GM19372 (cell line): ENCODE measurements around the gene AGPS.

Source experiments
- ATAC-seq: cut with Tn5 transposase; IDR thresholded peaks from one replicate; pipeline ENCODE4 v1.9.1; 2021; ENCODE audit warnings: mild to moderate bottlenecking, low read depth, moderate library complexity; ENCODE audit not compliant: unreplicated experiment

Gene AGPS

DNA sequence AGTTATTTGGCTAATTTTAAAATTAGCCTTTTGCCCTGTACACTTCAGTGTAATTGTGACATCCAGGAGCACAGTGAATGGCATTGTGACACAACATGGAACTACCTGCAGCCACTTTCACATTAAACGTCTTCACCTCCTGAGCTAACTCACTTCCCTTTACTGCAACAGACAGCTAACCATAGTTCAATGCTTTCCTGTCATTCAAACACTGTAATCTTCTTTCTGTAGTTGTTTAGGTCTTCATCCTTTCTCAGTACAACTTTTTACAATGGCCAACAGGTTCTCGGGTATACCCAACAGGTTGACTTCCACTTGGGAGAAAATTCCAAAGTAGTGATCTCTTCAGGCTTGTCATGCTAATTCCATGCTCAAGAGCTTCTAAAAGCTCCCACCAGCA, 8.6 kb upstream of the AGPS start:
- ATAC-seq, result no peak

DNA sequence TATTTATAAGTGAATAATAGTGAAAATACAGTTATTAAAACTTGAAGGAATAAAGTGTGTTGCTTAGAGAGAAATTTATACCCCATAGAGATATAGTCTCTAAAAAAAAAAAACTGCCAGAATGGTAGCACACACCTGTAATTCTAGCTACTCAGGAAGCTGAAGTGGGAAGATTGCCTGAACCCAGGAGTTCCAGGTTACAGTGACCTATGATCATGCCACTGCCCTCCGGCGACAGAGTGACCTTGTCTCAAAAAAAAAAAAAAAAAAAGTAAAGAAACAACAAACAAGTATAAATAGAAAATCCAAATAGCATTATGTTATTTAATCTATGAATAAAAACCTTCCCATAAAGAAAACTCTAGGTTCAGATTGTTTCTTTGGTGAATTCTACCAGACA, 7.4 kb upstream of the AGPS start:
- no peak for ATAC-seq

DNA sequence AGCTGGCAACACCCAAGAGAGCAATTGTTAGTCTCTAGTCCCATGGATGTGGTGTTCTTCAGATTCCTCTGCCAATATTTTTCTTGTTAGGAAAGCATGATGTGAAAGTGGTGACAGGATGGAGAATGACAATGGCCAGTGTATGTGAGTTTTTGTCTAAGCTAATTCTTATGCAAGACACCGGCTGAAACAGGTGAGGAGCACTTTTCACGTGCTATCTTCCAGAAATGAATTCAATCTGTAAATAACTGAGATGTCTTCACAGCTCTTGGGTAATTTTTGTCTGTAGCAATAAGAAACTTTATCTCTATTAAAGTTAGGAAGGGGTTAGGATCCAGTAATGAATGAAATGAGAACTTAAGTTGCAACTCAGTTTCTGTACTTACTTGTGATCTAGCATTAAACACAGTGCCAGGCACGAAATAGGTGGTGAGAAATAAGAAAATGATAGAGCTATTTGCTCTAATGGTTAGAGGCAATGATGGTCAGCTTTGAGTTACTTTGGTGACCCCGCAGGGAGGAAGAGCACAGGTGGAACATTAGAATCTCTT, 676 bp upstream of the AGPS start:
- ATAC-seq, result no peak

DNA sequence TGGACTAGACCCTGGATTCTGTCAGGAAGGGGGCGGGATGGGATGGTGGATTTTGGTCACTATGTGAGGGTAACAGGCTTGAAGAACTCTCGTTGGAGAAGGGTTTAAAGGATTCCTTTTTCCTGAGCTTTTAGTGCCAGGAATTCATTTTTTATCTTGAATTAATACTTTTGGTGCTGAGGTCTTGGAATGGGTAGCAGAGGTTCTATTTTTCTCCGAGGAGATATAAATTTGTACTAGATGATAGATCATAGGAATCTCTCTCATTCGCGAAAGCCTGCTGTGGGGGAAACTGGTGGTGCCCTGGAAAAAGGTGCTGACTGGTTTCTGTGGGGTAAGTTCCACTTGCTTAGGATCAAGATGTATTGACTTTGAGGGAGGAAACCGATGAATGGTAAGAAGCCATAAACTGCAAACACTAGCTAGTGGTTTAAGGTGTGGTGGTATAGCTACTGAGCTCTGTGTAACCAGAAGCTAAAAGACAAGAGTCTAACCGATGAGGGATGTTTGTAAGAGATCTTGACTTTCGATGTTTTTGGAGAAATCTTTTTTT, 706 bp downstream of the AGPS start:
- no peak for ATAC-seq

DNA sequence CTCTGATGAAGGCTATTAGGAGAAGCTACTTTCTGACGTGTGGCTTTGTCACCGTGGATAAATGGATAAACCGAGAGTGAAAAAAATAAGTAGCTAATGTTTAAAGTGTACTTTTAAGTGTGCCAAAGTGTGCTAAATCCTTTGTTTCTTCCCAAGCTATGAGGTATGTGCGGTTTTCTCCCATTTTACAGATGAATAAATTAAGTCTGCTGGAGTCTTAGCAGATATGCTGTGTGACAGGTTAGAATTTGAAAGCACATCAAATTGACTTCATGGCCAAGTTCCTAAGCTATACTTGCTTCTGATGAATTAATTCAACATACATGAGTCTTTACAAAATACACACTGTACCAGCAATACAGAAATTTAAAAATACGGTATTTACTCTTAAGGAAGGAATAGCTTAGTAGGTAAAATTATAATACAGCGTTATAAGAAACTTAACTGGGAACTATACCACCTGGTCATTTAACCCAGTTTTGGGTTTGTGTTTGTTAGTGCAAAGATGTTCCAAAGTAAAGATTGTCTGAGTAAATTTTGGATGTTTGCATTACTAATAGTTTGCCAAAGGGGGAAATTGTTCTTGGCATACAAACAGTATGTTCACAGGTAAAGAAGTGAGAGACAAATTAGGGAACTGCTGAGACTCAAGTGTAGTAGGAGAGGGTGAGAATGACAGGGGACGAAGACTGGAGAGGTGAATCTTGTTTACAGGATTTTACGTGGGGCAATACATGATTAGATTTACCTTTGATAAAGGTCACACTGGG, 1.4 kb downstream of the AGPS start:
- ATAC-seq, result no peak

DNA sequence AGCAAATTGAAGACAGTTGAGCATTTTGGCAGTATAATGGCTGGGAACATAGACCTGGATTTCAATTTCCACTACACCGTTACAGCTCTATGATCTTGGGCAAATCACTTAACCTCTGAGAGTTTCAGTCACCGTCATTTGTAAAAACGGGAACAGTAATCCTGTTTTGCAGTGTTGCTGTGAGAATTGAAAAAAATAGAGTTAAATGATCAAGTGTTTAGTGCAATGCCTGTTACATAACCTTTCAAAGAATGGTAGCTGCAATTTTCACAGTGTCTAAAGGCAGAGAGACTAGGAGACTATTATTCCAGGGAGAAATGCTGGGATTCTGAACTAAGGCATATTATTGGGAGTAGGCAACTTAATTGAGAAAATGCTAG, 2.0 kb downstream of the AGPS start:
- ATAC-seq, result no peak

DNA sequence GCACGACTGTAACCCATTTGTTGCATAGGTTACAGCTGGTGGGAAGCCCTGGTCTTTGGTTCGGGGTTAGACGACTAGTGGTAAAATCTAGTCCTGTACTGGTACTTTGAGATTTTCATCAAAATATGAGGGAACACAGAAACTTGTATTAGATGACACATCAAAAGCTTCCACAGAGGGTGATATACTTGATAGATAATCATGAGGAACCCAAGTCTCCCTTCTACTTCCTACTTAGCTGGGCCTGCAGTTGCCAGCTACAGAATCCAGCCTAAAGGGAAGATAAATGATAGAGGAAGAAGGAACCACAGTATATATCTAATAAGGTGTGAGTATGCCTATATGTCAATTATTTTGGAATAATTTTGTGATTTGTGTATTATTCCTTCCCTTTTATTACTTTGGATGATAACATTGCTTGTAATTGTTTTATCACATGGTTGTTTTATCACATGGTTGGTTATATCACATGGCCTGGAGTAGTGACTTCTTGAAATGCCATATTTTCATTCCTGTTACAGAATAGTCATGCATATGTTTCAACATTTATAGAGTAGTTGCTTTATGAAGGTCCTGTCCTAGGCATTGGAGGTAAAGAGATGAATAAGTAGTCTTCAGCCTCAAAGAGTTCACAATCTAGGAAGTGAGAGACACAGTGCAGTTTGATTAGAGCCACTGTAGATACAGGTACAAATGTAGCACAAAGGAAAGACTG, 2.9 kb downstream of the AGPS start:
- ATAC-seq, result no peak

DNA sequence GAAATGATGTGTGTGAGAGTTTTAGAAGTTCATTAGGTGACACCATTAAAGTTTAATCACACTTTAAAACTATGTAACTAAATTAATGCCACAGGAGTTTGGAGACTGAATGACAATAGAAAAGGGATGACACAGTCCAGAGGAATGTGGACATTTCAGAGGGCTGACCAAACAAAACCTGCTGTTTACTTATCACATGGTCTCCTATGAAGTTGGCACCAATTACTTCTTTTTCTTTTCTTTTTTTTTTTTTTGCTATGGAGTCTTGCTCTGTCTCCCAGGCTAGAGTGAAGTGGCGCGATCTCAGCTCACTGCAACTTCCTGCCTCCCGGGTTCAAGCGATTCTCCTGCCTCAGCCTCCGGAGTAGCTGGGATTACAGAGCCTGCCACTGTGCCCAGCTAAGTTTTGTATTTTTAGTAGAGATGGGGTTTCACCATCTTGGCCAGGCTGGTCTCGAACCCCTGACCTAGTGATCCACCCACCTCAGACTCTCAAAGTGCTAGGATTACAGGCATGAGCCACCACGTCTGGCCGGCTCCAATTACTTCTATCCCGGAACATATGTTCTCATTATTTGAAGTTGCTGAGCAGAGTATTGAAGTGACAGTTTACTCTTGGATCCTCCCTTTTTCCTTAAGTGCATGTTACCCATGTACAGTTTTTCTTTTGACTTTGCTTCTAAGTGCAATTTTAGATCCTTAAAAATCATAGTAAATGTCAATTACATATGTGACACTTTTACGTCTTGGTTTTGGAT, 4.3 kb downstream of the AGPS start:
- ATAC-seq, result no peak

DNA sequence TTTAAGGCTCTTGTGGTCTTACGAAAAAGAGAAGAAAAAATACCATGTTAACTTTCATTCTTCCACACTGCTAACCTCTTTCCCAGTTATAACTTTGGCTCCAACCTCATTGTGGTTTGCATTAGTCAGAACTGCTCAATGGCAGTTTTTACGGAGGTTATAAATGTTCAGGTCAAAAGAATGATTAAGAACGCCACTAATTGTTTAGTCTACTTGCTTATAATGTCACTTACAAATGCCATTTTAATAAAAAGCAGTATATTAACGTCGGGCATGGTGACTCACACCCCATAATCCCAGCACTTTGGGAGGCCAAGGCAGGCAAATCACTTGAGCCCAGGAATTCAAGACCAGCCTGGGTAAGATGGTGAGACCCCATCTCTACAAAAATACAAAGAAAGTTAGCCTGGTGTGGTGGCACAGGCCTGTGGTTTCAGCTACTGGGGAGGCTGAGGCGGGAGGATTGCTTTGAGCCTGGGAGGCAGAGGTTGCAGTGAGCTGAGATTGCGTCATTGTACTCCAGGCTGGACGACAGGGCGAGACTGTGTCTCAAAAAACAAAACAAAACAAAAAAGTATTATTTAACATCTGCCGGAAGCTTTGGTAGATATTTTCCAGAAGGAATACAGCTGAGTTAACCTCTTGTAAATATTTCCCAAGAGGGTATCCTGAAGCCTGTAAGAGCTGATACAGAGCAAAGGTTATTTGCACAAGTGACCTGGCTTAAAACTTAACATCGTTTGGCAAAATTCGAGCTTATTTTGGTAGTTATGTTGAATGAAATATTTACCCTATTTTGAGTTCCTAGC, 5.1 kb downstream of the AGPS start:
- no peak for ATAC-seq

DNA sequence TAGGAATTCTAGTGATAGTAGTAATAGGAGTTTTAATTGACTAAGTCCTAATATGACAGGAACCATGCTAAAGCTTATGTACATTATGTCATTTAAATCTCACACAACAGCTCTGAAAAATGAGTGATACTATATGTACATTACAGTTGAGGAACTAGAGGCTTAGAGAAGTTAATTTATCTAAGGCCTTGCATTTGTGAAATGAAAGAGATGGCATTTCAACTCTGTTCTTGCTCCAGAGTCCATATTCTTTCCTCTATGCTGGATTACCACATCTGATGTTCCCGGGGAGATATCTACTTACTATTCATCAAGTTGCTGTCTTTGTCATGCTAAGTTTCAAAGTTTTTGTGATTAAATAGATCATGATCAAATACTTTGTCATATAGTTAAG, 5.7 kb downstream of the AGPS start:
- ATAC-seq, result no peak

DNA sequence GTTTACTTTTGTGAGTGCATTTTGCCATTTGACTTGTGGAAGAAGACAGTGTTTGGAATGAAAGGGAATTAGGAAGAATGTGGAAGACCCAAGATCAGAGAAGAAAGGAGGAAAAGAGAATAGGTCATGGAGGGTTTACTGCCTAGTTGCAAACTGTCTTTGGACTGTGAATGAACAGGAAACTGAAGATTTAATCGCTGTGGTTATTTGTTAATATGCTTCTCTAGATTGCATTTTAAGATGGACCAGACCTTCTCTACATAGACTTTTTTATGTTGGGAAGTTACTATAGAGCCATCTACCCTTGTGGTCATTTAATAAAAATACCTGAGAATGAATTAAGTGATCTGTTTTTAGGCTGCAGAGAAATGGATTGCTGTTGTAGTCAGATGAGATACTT, 6.2 kb downstream of the AGPS start:
- no peak for ATAC-seq

DNA sequence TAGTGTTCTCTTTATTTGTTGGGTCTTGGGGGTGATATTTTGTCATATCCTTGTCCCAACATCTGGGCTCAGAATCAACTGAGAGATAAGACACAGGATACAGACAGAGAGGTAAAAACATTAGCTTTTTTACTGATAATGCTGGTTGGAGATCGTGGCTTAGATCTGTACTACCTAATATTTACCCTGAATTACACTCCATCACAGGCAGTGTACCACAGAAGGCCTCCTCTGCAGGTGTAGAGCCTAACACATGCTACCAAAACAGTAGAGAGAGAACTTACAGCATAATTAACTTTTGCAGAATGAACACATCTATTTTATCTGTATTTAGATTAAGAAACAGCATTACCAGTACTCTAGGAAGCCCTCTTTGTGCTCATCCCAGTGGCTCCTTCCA, 6.8 kb downstream of the AGPS start:
- no peak for ATAC-seq

DNA sequence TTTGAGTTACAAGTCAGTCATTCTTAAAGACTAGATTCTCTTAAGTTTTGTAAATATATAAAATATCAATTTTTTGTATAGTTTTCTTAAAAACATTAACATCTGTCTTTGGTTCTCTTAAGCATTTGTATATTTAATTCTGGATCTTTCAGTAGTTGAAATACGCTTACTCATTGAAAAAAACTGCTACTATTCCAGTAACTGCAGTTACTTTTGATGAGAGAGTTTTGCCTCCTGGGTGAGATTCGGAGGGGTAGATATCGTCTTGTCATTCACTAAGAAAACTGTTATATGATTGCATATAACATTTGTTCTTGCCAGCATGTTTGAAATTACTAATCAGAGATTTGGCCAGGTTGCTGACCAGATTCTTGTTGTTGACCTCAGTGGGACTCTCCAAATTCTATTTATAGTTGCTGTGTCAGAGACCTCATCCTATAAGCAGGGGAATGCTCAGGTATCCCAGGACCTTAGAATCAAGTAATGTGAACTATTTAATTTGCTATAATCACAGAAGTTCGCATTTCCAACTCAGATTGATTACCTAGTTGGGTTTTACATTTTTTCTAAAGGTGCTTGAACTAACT, 7.9 kb downstream of the AGPS start:
- no peak for ATAC-seq

DNA sequence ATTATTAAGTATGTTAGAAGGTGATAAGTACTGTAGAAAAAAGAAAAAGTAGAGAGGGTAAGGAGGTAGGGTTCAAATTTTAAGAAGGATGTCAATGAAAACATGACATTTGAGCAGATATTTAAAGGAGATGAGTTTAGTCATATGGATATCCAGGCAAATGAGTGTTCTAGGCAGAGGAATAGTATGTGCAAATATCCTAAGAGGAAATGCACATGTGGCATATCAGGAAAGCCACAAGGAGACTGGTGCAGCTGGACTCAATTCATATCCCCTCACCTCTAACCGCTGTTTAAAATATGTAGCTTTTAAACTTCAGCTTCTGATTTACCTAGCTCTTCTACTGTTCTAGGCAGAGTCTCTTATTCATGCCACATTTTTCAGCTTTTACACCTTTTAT, 9.5 kb downstream of the AGPS start:
- no peak for ATAC-seq

DNA sequence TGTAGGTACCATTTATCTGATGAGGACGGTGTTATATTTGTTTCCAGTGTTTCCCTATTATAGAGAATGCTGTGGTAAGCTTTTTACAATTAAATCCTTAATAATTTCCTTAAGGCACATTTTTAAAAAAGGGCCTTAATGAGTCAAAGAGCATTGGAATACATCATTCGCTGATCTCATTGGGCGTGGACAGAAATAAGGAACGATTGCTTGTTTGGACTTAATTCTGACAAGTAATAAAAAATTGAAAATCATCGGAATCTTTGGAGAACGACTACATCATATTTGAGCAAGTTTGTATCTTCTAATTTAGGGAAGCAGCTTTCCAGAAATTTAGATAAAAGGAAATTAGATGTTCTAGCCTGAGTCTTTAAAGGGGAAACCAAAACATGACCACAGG, 11.3 kb downstream of the AGPS start:
- no peak for ATAC-seq

DNA sequence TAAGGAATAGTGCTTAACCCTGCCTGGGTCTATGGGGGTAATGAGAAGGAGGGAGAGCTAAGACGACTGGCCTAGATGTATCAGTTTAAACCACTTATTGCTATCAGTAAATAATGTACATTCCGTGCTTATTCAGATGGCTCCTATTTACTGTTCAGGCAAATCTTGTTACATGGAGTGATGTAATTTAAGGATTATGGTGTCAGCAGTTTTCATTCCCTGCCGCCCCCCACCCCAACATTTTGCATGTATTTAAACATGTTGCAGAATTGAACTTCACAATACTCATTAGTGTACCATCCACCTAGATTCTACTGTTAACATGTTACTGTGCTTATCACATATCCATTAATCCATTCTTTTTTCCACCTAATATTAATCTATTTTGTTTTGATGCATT, 11.7 kb downstream of the AGPS start:
- no peak for ATAC-seq

DNA sequence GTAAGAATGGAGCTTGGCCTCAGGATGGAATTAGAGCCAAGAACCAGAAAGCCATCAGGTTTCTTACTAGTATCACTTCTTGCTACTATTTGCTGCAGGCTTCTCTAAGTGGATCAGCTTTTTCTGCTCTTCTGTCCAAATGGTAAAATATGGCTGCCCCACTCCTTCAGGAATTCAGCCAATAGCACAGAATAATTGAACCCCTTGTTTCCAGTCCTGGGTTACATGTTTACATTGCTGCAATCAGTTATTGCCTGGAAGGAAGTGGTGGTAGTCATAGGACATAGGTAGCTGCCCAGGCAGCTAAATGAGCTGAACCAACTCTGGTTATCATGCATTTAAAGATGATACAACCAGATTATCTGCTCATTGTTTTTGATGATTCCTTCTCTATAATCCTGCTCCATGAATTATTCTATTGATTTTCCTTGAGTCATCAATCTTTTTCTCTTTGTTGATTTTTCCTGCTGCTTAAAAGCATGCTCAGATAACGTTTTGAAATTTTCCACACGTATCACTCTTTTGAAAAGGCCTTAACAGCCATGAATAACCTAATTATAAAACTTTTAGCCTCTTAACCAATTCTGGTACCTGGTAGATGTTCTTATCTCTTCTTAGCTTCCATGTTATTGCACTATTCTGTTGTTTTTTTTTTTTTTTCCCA, 12.6 kb downstream of the AGPS start:
- ATAC-seq, result no peak

DNA sequence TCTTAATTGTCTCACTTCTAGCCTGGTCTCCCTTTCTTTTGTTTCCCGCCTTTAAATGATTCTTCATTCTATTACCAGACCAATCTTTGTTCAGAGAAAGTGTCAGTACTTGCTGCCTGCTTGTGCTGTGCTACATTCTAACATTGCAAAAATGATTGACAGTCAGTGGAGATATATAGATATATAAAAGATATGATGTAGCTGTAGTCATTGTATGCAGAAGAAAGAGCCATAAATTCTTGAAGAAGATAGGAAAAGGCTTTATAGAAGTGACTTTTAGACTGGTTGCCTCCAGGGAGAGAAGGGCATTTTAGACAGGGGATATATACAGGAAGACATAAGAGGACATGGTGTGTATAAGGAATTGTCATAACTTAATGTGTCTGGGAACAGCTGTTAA, 13.6 kb downstream of the AGPS start:
- ATAC-seq, result no peak

DNA sequence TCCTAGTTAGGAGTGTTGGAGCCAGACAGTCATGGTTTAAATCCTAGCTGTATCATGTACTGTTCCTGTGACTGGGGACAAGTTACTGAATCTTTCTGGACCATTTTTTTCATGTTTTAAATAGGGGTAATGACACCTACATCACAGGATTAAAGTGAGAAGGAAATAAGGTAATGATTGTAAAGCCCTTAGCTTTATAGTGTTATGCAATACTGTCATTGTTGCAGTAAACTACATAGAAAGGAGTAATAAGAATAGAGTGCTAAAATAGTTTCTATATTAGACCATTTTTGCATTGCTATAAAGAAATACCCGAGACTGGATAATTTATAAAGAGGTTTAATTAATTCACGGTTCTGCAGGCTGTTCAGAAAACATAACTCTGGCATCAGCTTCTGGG, 14.5 kb downstream of the AGPS start:
- no peak for ATAC-seq
